ENCODE results near the gene EFCAB6.

Gene EFCAB6

DNA sequence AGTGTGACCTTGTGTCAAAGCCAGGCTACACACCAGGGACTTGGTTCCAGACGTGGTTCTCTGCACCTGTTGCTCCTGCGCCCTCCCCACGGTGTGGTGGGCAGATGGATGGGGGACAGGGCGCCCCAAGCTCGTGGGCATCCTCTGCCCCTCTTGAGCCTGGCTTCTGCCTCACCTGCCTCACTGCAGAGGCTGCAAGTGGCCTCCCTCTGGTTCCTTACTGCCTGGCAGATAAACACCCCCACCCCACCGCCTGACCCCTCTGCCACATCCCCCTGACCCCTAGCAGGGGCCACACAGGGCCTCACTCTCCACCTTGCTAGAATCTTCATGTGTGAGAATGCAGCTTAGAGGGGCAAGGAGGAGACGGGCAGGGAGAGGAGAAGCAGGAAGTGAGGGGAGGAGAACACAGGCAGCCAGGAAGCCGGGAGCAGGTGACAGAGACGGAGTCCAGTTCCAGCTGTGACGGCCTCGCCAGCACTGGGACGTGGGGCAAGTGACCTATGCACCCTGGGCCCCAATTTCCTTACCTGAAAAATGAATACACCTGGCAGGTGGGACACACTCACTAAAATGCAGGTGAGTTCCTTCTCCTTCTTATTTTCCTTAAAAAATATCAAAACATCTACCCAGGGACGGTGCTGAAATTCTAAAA, 178.3 kb downstream of the EFCAB6 start:
- DNase-seq = no peak

- DNase-seq = no peak
Observed at GRCh38 chr22:43631846-43632245, 180.3 kb downstream of the EFCAB6 start.

DNA sequence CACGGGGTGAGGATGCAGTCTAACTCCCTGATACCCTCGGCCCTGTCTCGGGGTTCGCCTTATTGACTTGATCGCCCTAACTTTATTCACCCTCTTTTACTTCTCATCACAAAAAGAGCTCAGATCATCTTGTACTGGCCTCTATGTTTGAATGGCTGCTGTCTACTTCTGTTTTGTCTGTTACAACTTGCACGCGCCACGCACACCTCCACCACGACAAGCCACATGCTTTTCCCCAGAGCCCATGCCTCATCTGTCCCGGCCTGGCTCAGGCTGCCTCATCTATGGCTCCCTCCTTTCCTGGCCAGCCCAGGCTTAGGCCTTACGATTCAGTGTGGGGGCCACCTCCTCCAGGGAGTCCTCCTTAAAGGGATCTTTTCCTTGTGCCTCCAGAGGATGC, 180.9 kb downstream of the EFCAB6 start:
- no peak for DNase-seq

DNA sequence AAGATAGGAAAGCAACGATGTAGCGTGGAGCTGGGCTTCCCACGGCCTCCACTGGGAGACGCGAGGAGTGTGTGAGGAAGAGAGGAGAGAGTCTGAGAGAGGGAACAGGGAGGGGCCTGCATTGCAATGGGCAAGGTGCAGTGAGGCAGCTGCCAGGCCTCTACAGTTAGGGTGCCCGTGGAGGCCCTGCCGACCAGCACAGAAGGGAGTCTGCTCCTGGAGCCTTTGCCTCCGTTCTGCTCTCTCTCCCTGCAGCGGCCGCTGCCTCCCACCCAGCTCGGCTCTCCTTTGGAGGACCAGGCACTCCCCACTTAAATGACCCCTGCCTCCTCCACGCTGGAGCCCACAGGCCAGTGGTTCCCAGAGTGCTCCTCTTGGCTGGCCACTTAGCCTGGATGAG, 181.7 kb downstream of the EFCAB6 start:
- no peak for DNase-seq

DNA sequence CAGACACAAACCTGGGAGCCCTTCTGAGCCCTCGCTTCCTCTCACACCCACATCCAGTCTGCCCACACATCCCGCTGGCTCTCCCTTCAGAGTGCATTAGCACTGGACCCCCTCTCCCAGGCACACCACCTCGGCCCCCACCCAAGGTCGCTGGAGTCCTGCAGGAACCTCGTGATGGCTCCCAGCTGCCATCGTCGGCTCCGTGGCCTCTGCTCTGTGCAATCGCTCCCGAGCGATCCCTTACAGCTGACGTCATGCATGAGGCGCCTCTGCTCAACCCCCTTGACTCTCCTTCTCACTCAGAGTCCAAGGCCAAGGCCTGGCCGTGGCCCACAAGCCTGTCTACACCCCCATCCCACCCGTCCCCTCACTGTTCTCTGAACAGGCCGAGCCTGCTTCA, 183.9 kb downstream of the EFCAB6 start:
- no peak for DNase-seq

DNA sequence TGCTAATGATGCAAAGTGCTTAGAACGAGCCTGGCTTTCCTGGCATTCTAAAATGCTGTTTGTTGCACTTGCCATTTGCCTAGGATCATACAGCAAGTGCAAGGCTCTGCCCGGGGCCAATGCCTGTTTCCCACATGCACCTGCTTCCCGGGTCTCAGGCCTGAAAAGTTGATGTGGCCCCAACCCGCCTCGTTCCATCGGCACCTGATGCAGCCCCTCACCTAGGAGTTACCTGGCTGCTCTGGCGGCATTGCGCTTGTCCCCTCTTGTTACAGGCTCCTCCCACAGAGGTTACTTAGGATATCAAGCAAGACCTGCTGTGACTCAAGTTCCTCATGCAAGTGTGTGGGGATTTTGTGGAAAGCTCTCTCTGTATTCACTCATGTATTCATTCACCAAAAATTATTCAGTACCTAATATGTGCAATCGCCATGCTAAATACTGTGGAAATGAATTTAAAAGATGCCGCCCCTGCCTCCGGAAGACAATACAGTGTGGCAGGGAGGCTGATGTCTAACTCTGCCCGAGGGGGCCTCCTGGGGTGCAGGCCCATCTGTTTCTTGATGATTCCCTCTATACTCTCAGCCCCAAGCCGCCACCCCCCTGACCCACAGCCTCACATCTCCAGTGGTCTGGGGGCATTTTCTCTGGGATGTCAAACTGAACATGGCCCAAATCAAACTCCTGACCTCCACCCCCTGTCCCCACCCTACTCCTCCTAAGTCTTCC, 184.5 kb downstream of the EFCAB6 start:
- DNase-seq = no peak

- DNase-seq = no peak
Observed at GRCh38 chr22:43625242-43625641, 186.9 kb downstream of the EFCAB6 start.

DNA sequence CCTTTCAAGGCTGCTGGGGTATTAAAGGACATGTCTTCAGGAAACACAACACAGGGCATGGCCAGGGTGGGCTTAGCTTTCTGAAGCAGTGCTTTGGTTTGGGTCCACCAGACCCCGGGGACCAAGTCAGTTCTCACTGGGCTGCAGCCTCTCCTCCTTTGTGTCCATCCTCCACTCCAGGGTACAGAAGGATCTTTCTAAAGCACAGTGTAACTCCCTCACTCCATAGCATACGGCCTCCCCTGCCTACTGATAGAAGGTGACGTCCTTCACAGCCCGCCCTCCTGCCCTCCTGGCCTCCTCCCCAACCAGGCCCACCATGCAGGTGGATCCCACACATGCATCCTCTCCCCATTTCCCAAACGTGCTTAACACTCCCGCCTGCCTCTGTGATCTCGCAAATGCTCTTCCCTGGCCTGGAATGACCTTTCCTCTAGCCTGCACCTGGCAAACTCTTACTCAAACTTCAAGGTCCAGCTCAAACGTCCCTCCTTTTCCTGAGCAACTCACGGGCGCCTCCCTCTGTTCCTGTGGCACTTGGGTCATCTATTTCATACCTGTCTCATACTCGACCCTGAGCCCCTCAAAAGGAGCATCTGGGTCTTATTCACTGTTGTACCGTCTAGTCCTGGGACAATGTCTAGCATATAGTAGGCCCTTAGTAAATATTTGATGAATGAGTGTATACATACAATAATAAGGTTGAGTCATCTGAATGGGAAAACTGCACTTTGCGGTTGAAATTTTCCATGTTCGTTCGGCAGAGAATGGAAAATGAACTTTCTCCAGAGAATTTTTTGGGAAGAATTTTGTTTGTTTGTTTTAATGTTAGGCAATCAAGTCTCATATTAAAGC, 187.7 kb downstream of the EFCAB6 start:
- no peak for DNase-seq

GRCh38 chr22:43622886-43623285, 189.2 kb downstream of the EFCAB6 start:
- no peak for DNase-seq

GRCh38 chr22:43620197-43620596, 191.9 kb downstream of the EFCAB6 start:
- no peak for DNase-seq

GRCh38 chr22:43618517-43618916, 193.6 kb downstream of the EFCAB6 start:
- DNase-seq = no peak

DNA sequence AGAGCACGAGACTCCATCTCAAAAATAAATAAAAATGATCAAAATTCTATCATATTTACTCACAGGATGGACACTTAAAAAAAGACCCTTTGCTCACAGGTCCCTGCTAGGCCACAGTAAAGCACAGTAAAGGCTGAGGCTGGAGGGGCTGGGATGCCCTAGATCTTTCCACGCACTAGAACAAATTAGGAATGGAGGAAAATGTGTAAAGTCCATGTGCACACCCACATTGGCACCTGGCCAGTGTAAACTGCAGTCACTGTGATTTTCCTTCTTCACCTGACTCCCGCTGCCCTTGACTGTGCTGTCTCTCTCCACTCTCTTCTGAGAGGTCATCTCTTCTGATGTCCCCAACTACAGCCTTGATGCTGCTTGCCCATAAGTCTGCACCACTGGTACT, 195.5 kb downstream of the EFCAB6 start:
- DNase-seq = no peak

GRCh38 chr22:43600265-43600664, 211.8 kb downstream of the EFCAB6 start:
- DNase-seq = no peak

DNA sequence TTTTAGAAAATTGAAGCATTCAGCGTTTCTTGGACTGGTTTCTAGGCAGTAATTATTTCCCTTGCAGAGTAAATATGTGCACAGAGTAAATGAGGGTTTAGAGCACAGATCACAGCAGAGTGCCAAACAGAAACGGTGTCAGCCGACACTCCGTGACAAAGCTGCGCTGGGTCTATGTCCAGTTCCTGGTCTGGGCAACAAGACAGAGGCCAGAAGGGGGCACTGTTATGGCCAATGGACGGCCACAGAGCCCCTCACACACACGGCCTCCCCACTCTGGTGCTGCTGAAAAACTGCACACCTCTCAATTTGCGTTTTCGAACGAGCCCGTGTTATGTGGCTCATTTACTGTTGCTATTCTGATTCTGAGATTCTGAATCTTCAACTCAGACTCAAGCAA, 219.6 kb downstream of the EFCAB6 start:
- no peak for DNase-seq

DNA sequence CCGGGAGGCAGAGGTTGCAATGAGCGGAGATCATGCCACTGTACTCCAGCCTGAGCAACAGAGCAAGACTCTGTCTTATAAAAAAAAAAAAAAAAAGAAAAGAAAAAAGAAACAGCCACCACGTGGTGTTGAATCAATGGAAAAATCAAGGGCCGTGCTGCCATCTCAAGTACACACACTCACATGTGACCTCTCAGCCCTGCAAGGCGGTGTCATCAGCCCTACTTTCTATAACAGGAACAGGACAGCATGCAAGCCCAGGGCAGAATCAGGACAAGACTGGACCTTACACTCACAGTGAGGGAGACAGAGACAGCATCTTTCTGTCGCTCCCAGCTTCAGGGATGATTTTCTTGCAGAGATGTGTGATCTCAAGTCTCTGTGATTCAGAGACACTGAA, 220.7 kb downstream of the EFCAB6 start:
- no peak for DNase-seq

GRCh38 chr22:43587574-43587973, 224.5 kb downstream of the EFCAB6 start:
- no peak for DNase-seq

GRCh38 chr22:43583501-43583900, 228.6 kb downstream of the EFCAB6 start:
- DNase-seq = no peak

GRCh38 chr22:43582394-43582793, 229.7 kb downstream of the EFCAB6 start:
- no peak for DNase-seq

- no peak for DNase-seq
Observed at GRCh38 chr22:43580271-43580750, 231.8 kb downstream of the EFCAB6 start.

DNA sequence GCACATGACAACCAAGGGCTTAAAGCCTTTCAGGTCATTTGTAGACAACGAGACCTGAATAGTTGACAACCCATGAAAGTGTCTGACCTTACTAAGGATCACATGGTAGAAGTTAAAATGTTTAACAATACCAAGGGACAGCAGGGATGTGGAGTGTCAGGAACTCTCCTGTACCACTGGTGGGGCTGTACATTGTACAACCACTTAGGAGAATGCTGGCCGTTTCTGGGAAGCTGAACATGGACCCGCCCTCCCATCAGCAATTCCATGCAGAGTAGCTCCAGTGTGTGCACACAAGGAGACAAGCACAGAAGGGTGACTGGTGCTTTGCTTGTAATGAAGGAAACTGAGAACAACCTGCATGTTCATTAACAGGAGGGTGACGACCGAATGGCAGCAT, 237.4 kb downstream of the EFCAB6 start:
- DNase-seq = no peak

- DNase-seq = no peak
Observed at GRCh38 chr22:43572710-43573109, 239.4 kb downstream of the EFCAB6 start.

GRCh38 chr22:43571181-43571580, 240.9 kb downstream of the EFCAB6 start:
- no peak for DNase-seq

- no peak for DNase-seq
Observed at GRCh38 chr22:43570531-43571165, 241.5 kb downstream of the EFCAB6 start.
